A673 (cell line): ENCODE measurements around the gene ANKMY1. TPM values are rescaled to one million over a fixed set of nuclear protein-coding genes. Genes with fewer than 3 reads are reported as not detected.

Experiments used
- BruUV-seq: library from RNA; stranded (reverse); fragments of 400-500 nt; replicated peaks from 2 replicates; lab custom pipeline; 2021; lab: Mats Ljungman, UMichigan
- CTCF ChIA-PET: fragments of 300-600 bp; sonication (Branson Sonifier 250); formaldehyde crosslinking; loops from one replicate; lab custom pipeline; 2022; ENCODE audit warnings: antibody characterized with exemption; lab: Charles Lee
- POLR2A ChIA-PET: fragments of 300-600 bp; sonication (Branson Sonifier 250); formaldehyde crosslinking; loops from one replicate; lab custom pipeline; 2022; ENCODE audit warnings: antibody characterized with exemption; ENCODE audit not compliant: low non-redundant PET; lab: Charles Lee
- DNase-seq: peaks from one replicate; pipeline ENCODE4 v3.0.0-alpha.2; 2015; ENCODE audit warnings: low spot score
- H3K27ac ChIP-seq: fragments of 200-600 bp; sonication (generic); 2 replicates; pipeline ENCODE4 v1.5.1; 2016; ENCODE audit warnings: mixed run types, low read depth, mild to moderate bottlenecking, mixed read lengths, antibody characterized with exemption, low read length; ENCODE audit not compliant: poor library complexity, severe bottlenecking
- H3K27me3 ChIP-seq: fragments of 200-600 bp; sonication (generic); replicated peaks from 2 replicates; pipeline ENCODE4 v1.6.1; 2017; ENCODE audit warnings: mixed run types, low read depth, mild to moderate bottlenecking, mixed read lengths, antibody characterized with exemption, low read length; ENCODE audit not compliant: insufficient read depth, poor library complexity
- H3K36me3 ChIP-seq: fragments of 200-600 bp; sonication (generic); 2 replicates; pipeline ENCODE4 v1.6.1; 2016; ENCODE audit warnings: mixed run types, mild to moderate bottlenecking, mixed read lengths, antibody characterized with exemption, low read length; ENCODE audit not compliant: insufficient read depth, poor library complexity, severe bottlenecking
- H3K4me1 ChIP-seq: fragments of 200-600 bp; sonication (generic); 2 replicates; pipeline ENCODE4 v1.6.1; 2017; ENCODE audit warnings: mixed run types, mild to moderate bottlenecking, mixed read lengths, antibody characterized with exemption, low read length; ENCODE audit not compliant: insufficient read depth, poor library complexity, severe bottlenecking
- H3K4me3 ChIP-seq: fragments of 200-600 bp; sonication (generic); 2 replicates; pipeline ENCODE4 v1.5.1; 2016; ENCODE audit warnings: low read depth, mixed run types, mild to moderate bottlenecking, mixed read lengths, low read length; ENCODE audit not compliant: poor library complexity, severe bottlenecking
- H3K9me3 ChIP-seq: fragments of 200-600 bp; sonication (generic); 2 replicates; pipeline ENCODE4 v1.6.1; 2016; ENCODE audit warnings: mixed run types, low read depth, mild to moderate bottlenecking, mixed read lengths, antibody characterized with exemption, low read length; ENCODE audit not compliant: poor library complexity, severe bottlenecking
- CTCF ChIP-seq: fragments of 300-800, 200-600 bp; sonication (generic); conservative IDR thresholded peaks from 2 replicates; pipeline ENCODE4 v1.5.1; 2017; ENCODE audit warnings: low read depth, mild to moderate bottlenecking, antibody characterized with exemption, low read length, moderate library complexity, mixed read lengths
- EZH2 ChIP-seq: fragments of 200-600 bp; sonication (generic); IDR thresholded peaks from 2 replicates; pipeline ENCODE4 v1.6.1; 2017; ENCODE audit warnings: borderline replicate concordance, low read depth, mild to moderate bottlenecking, mixed read lengths, antibody characterized with exemption, low read length; ENCODE audit not compliant: poor library complexity, severe bottlenecking
- intact Hi-C: fragments of 100-400 bp; cut with micrococcal nuclease; formaldehyde crosslinking; loops from one replicate; pipeline ENCODE4 v1.10.0; 2022; ENCODE audit not compliant: unreplicated experiment
- total RNA-seq: library from RNA; stranded (reverse); gene quantifications from 2 replicates; pipeline ENCODE4 v1.2.3, GENCODE V29; 2021

ANKMY1 gene
- total RNA-seq, 1 experiment from 2014 or later, result 21.8 TPM

- Histone ChIP-seq H3K9me3 (no peaks in the 10 kb centered on the region), H3K36me3 (no peaks in the 10 kb centered on the region), H3K27me3 (peaks cover 3% of the 10 kb centered on the region), H3K27ac (no peak overlapping the region), H3K4me1 (no peaks in the 10 kb centered on the region), H3K4me3 (no peak overlapping the region)
- ChIA-PET POLR2A (no interaction called here), CTCF (no interaction called here)
- intact Hi-C loops, result no loop called here
- DNase-seq, result no peak
- no peak for TF ChIP-seq CTCF
- TF ChIP-seq EZH2, result no peak
- BruUV-seq, result no TSS peak
These were observed 98.8 kb downstream of the ANKMY1 start for GRCh38 chr2:240458900-240459391.

- intact Hi-C loops, result no loop called here
- Histone ChIP-seq H3K36me3 (no peaks in the 10 kb centered on the region), H3K27me3 (peaks cover 7% of the 10 kb centered on the region), H3K4me3 (no peak overlapping the region), H3K27ac (no peak overlapping the region), H3K4me1 (no peaks in the 10 kb centered on the region), H3K9me3 (no peaks in the 10 kb centered on the region)
- no TSS peak for BruUV-seq
- POLR2A ChIA-PET, result no interaction called here
- no peak for DNase-seq
- no peak for TF ChIP-seq CTCF
- no peak for TF ChIP-seq EZH2
- CTCF ChIA-PET, result no interaction called here
These were observed 99.5 kb downstream of the ANKMY1 start for GRCh38 chr2:240458044-240458899.

- Histone ChIP-seq H3K4me3 (no peak overlapping the region), H3K9me3 (no peaks in the 10 kb centered on the region), H3K27ac (no peak overlapping the region), H3K36me3 (no peaks in the 10 kb centered on the region), H3K27me3 (peaks cover 7% of the 10 kb centered on the region), H3K4me1 (no peaks in the 10 kb centered on the region)
- ChIA-PET CTCF (no interaction called here), POLR2A (no interaction called here)
- TF ChIP-seq CTCF, result no peak
- TF ChIP-seq EZH2, result no peak
- intact Hi-C loops, result no loop called here
- BruUV-seq, result no TSS peak
- DNase-seq, result no peak
These were observed 100.4 kb downstream of the ANKMY1 start for GRCh38 chr2:240457223-240458043.
